Measurements from ENCODE around the gene STOX2. TPM values are rescaled to one million over a fixed set of nuclear protein-coding genes. Genes with fewer than 3 reads are reported as not detected.

The STOX2 gene
- total RNA-seq, 1 experiment from 2014 or later = not detected

Other genes with a start within 250 kb of the STOX2 start
- gene RWDD4, start 246.1 kb upstream of the STOX2 start, total RNA-seq (2014; rRNA removed) = 42.2 and 53.3 TPM in 2 replicates
- 27.4 and 31.9 TPM in 2 replicates for gene TRAPPC11, start 246.0 kb upstream of the STOX2 start, total RNA-seq (2014; rRNA removed)

Measured in LHCN-M2 (cell line).